ENCODE data around the gene GAS6.

GRCh38 chr13:113822956-113823744, 40.7 kb downstream of the GAS6 start:
- TF ChIP-seq, protein P1, sequence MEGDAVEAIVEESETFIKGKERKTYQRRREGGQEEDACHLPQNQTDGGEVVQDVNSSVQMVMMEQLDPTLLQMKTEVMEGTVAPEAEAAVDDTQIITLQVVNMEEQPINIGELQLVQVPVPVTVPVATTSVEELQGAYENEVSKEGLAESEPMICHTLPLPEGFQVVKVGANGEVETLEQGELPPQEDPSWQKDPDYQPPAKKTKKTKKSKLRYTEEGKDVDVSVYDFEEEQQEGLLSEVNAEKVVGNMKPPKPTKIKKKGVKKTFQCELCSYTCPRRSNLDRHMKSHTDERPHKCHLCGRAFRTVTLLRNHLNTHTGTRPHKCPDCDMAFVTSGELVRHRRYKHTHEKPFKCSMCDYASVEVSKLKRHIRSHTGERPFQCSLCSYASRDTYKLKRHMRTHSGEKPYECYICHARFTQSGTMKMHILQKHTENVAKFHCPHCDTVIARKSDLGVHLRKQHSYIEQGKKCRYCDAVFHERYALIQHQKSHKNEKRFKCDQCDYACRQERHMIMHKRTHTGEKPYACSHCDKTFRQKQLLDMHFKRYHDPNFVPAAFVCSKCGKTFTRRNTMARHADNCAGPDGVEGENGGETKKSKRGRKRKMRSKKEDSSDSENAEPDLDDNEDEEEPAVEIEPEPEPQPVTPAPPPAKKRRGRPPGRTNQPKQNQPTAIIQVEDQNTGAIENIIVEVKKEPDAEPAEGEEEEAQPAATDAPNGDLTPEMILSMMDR (conservative IDR thresholded peaks at IDR 0.05 in 1 of 2, IDR thresholded peaks at IDR 0.05 in 1 of 2; ENCODE audit: extremely low read depth in 1 of 2, insufficient read depth in 1 of 2, low read depth in 1 of 2, low read length in 2 of 2) = no peak
- no peak for TF ChIP-seq EZH2 (IDR thresholded peaks at IDR 0.05; ENCODE audit: borderline replicate concordance, low read length)

Data from mammary epithelial cell (primary cell).